K562 (cell line): Measurements from ENCODE around the gene COX5A. TPM values are rescaled to one million over a fixed set of nuclear protein-coding genes. Genes with fewer than 3 reads are reported as not detected.

ENCODE experiments used
- ARID2 ChIP-seq: fragments of 450-650 bp; IDR thresholded peaks from 2 replicates; pipeline ENCODE4 v1.6.1; 2017; ENCODE audit warnings: antibody characterized with exemption, mild to moderate bottlenecking
- CBX8 ChIP-seq: fragments of 200-600 bp; sonication (generic); IDR thresholded peaks from 2 replicates; pipeline ENCODE4 v1.6.1; 2012; ENCODE audit warnings: borderline replicate concordance, mixed run types, low read depth, mild to moderate bottlenecking, moderate library complexity, mixed read lengths, low read length, control low read depth, inconsistent platforms; ENCODE audit not compliant: poor library complexity, severe bottlenecking; ENCODE audit errors: extremely low read depth
- FOXJ2 ChIP-seq: fragments of 200-800 bp; sonication (Bioruptor generic); IDR thresholded peaks from 2 replicates; pipeline ENCODE4 v1.6.1; 2016; ENCODE audit warnings: missing genetic modification characterization, missing compliant biosample characterization
- GTF2A2 ChIP-seq: IDR thresholded peaks from 2 replicates; pipeline ENCODE4 v1.6.1; 2016; ENCODE audit warnings: mild to moderate bottlenecking, missing genetic modification characterization, missing compliant biosample characterization
- HNRNPH1 ChIP-seq: fragments of 200-400 bp; formaldehyde crosslinking; optimal IDR thresholded peaks from 2 replicates; pipeline ENCODE3; 2017; ENCODE audit warnings: low read depth, mild to moderate bottlenecking, low read length, moderate library complexity
- SETDB1 ChIP-seq: IDR thresholded peaks from one replicate; pipeline ENCODE4 v1.6.1; 2012; ENCODE audit warnings: low read length, control low read depth, inconsistent platforms
- SREBF2 ChIP-seq: sonication (generic); formaldehyde crosslinking; IDR thresholded peaks from 2 replicates; pipeline ENCODE4 v1.4.0; 2020; ENCODE audit warnings: mild to moderate bottlenecking, missing genetic modification reagents
- ZNF311 ChIP-seq: fragments of 250-450 bp; sonication (Bioruptor Pico); IDR thresholded peaks from 2 replicates; pipeline ENCODE4 v1.4.0; 2020; ENCODE audit warnings: mild to moderate bottlenecking, moderate library complexity
- ZNF583 ChIP-seq: fragments of 250-450 bp; sonication (Bioruptor Pico); IDR thresholded peaks from 2 replicates; pipeline ENCODE4 v1.4.0; 2020
- polyA plus RNA-seq, 8 experiments: library from polyadenylated mRNA; depleted of rRNA in 4 of 8; stranded (reverse) in 5 of 8; unstranded in 3 of 8; fragments of >200 nt; fragmentation: Nextera tagmentation in 2 of 8; fragmentation: Illumina TruSeq in 1 of 8; extraction: Ambion mirVana in 2 of 8; extraction: Trizol in 1 of 8; gene quantifications; 2 replicates each; pipeline versions ENCODE4 v1.2.1 to v1.2.3, GENCODE V29; 2011 to 2014; ENCODE audit warnings: inconsistent platforms in 1 of 8, missing spikeins in 1 of 8
- total RNA-seq, 7 experiments: library from RNA; depleted of rRNA in 6 of 7; stranded (reverse); fragments of >200 nt in 6 of 7; fragmentation: Illumina TruSeq in 2 of 7; extraction: Trizol in 2 of 7; gene quantifications; 2 replicates each; pipeline versions ENCODE4 v1.2.1 to v1.2.3, GENCODE V29; 2011 to 2021; ENCODE audit warnings: low replicate concordance in 1 of 7
- TF ChIP-seq, protein P1 (sequence below): sonication (generic); formaldehyde crosslinking; IDR thresholded peaks from 2 replicates; pipeline ENCODE4 v1.8.0; 2023; ENCODE audit warnings: mild to moderate bottlenecking, missing genetic modification reagents
- TF ChIP-seq, protein P2 (sequence below): fragments of 450-650 bp; IDR thresholded peaks from 2 replicates; pipeline ENCODE4 v1.6.1; 2016; ENCODE audit warnings: antibody characterized with exemption
- TF ChIP-seq, protein P3 (sequence below): sonication (generic); formaldehyde crosslinking; IDR thresholded peaks from 2 replicates; pipeline ENCODE4 v1.8.0; 2022; ENCODE audit warnings: mild to moderate bottlenecking, missing genetic modification reagents
- TF ChIP-seq, protein P4 (sequence below): fragments of 450-650 bp; formaldehyde crosslinking; IDR thresholded peaks from 2 replicates; pipeline ENCODE4 v1.4.0; 2020; ENCODE audit warnings: mild to moderate bottlenecking, moderate library complexity
- TF ChIP-seq, protein P5 (sequence below): conservative IDR thresholded peaks from 2 replicates; pipeline ENCODE4 v1.6.1; 2011; ENCODE audit warnings: low read depth, mild to moderate bottlenecking, low read length; ENCODE audit not compliant: control insufficient read depth
- TF ChIP-seq, protein P6 (sequence below): sonication (generic); formaldehyde crosslinking; IDR thresholded peaks from 2 replicates; pipeline ENCODE4 v1.8.0; 2023; ENCODE audit warnings: mild to moderate bottlenecking, missing genetic modification reagents

COX5A gene
- total and polyA plus RNA-seq, 9 of the 15 experiments (the other 6 are each of a cell fraction or from before 2014, with no cell fraction given), result 86.8 to 553 (median 371) TPM

DNA sequence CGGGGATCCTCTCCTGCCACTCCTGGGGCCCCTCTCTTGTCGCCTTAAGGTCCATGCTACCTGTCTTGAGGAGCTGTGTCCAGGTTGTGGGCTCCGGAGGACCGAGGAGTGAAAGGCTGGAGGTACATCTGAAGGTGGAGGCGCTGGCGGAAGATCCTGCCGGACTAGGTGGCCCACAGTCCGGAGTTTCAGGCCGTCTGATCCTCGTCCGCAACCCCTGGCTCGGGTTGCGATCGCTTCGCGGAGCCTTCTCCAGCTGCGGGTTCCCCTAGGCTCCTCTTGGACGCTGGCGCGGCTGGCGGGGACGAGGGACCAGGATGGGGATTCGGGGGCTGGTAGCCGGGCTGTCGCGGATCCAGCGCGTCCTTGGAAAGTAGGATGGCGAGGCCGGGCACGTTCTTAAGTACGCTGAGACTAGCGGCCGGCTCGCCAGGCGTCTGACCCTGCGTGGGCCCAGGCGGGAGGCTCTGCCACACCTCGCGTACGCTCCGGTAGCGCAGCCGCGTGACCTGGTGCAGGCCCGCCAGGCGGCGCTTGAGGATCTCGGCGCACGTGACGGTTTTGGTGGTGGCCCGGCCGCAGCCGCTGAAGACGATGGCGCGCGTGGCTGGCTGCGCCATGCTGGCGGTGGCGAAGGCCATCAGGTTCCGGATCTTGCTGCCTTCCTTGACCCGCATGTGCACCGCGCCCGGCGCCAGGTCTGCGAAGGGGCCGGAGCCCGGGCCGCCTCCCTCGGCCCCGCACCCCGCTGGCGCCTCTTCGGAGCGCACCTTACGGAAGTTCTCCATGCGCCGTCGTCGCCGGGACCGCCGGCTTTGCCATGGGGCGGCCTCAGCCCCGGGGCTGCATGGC is 18.1 kb upstream of the COX5A start (continued):
- TF ChIP-seq, protein P1, sequence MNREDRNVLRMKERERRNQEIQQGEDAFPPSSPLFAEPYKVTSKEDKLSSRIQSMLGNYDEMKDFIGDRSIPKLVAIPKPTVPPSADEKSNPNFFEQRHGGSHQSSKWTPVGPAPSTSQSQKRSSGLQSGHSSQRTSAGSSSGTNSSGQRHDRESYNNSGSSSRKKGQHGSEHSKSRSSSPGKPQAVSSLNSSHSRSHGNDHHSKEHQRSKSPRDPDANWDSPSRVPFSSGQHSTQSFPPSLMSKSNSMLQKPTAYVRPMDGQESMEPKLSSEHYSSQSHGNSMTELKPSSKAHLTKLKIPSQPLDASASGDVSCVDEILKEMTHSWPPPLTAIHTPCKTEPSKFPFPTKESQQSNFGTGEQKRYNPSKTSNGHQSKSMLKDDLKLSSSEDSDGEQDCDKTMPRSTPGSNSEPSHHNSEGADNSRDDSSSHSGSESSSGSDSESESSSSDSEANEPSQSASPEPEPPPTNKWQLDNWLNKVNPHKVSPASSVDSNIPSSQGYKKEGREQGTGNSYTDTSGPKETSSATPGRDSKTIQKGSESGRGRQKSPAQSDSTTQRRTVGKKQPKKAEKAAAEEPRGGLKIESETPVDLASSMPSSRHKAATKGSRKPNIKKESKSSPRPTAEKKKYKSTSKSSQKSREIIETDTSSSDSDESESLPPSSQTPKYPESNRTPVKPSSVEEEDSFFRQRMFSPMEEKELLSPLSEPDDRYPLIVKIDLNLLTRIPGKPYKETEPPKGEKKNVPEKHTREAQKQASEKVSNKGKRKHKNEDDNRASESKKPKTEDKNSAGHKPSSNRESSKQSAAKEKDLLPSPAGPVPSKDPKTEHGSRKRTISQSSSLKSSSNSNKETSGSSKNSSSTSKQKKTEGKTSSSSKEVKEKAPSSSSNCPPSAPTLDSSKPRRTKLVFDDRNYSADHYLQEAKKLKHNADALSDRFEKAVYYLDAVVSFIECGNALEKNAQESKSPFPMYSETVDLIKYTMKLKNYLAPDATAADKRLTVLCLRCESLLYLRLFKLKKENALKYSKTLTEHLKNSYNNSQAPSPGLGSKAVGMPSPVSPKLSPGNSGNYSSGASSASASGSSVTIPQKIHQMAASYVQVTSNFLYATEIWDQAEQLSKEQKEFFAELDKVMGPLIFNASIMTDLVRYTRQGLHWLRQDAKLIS (CRISPR knock-in tag), result peak; percentile 98
- TF ChIP-seq HNRNPH1 (no peak), ZNF583 (CRISPR knock-in tag) (no peak), SREBF2 (CRISPR knock-in tag) (no peak), GTF2A2 (tag) (no peak), ARID2 (no peak), SETDB1 (no peak), FOXJ2 (tag) (no peak), CBX8 (no peak), ZNF311 (no peak)
- TF ChIP-seq, protein P2, sequence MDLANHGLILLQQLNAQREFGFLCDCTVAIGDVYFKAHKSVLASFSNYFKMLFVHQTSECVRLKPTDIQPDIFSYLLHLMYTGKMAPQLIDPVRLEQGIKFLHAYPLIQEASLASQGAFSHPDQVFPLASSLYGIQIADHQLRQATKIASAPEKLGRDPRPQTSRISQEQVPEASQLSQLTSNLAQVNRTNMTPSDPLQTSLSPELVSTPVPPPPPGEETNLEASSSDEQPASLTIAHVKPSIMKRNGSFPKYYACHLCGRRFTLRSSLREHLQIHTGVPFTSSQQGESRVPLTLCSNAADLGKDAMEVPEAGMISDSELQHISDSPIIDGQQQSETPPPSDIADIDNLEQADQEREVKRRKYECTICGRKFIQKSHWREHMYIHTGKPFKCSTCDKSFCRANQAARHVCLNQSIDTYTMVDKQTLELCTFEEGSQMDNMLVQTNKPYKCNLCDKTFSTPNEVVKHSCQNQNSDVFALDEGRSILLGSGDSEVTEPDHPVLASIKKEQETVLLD, result 0 out of 2 replicates have a peak, but pooled peaks have one; percentile 35
- TF ChIP-seq, protein P3, sequence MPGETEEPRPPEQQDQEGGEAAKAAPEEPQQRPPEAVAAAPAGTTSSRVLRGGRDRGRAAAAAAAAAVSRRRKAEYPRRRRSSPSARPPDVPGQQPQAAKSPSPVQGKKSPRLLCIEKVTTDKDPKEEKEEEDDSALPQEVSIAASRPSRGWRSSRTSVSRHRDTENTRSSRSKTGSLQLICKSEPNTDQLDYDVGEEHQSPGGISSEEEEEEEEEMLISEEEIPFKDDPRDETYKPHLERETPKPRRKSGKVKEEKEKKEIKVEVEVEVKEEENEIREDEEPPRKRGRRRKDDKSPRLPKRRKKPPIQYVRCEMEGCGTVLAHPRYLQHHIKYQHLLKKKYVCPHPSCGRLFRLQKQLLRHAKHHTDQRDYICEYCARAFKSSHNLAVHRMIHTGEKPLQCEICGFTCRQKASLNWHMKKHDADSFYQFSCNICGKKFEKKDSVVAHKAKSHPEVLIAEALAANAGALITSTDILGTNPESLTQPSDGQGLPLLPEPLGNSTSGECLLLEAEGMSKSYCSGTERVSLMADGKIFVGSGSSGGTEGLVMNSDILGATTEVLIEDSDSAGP (CRISPR knock-in tag), result peak; percentile 68; the same call in 1 of the 2 replicates
- TF ChIP-seq, protein P4, sequence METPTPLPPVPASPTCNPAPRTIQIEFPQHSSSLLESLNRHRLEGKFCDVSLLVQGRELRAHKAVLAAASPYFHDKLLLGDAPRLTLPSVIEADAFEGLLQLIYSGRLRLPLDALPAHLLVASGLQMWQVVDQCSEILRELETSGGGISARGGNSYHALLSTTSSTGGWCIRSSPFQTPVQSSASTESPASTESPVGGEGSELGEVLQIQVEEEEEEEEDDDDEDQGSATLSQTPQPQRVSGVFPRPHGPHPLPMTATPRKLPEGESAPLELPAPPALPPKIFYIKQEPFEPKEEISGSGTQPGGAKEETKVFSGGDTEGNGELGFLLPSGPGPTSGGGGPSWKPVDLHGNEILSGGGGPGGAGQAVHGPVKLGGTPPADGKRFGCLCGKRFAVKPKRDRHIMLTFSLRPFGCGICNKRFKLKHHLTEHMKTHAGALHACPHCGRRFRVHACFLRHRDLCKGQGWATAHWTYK, result 0 out of 2 replicates have a peak, but pooled peaks have one; percentile 16
- TF ChIP-seq, protein P5, sequence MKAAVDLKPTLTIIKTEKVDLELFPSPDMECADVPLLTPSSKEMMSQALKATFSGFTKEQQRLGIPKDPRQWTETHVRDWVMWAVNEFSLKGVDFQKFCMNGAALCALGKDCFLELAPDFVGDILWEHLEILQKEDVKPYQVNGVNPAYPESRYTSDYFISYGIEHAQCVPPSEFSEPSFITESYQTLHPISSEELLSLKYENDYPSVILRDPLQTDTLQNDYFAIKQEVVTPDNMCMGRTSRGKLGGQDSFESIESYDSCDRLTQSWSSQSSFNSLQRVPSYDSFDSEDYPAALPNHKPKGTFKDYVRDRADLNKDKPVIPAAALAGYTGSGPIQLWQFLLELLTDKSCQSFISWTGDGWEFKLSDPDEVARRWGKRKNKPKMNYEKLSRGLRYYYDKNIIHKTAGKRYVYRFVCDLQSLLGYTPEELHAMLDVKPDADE, result peak; percentile 55
- TF ChIP-seq, protein P6, sequence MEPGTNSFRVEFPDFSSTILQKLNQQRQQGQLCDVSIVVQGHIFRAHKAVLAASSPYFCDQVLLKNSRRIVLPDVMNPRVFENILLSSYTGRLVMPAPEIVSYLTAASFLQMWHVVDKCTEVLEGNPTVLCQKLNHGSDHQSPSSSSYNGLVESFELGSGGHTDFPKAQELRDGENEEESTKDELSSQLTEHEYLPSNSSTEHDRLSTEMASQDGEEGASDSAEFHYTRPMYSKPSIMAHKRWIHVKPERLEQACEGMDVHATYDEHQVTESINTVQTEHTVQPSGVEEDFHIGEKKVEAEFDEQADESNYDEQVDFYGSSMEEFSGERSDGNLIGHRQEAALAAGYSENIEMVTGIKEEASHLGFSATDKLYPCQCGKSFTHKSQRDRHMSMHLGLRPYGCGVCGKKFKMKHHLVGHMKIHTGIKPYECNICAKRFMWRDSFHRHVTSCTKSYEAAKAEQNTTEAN (CRISPR knock-in tag), result peak; percentile 97
